D341Med (cell line): ENCODE results near the gene SLC9B2.
"Not testable (repeated sequence)": the region's sequence is repeated elsewhere in the genome, so short reads cannot be mapped to it uniquely, and the experiment has no call there.

Experiments
- DNase-seq: peaks from one replicate; pipeline ENCODE4 v3.0.0; 2012; ENCODE audit warnings: low spot score

The SLC9B2 gene

DNA sequence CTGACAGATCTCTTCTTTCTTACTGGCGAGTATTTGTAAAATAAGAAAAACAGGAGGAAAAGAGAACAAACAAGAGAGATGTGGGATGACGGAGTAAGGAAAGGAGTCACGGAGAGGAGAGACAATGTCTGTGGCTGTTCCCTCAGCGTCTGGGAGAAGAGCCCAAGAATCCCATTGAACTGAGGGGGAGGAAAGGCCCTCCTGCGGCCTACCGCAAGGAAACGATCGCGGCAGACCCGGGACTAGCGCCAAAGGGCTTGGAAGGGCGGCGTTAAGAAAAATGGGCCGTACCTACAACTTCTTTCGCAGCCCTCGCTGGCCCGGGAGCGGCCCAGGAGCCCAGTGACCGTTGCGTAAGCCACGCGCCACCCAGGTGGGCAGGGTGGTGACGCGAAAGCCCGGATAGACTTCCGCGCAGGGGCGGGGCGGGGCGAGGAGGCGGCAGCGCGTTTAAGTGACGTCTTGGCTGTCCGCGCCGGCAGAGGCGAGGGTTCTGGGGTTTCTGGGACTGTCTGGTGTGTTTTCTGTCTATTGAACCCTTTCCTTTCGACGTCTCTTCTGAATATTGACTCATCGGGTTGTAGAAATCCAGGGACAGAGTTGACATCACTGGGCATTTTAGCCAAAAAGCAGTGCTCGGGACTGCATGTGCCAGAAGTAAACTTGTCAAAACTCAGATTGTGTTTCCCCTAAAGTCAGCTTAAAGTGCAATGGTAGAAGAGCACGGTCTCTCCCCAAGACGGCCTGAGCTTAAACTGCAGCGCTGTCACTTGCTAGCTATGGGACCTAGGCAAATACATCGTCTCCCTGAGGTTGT, 57.0 kb downstream of the SLC9B2 start, which contains the start of gene SLC9B1:
TSS of gene SLC9B1 (minus strand) at position 398 of the 817 bp plus-strand sequence. CDS start 27,994 bp downstream, outside the sequence.
- peak; percentile 89 for DNase-seq

DNA sequence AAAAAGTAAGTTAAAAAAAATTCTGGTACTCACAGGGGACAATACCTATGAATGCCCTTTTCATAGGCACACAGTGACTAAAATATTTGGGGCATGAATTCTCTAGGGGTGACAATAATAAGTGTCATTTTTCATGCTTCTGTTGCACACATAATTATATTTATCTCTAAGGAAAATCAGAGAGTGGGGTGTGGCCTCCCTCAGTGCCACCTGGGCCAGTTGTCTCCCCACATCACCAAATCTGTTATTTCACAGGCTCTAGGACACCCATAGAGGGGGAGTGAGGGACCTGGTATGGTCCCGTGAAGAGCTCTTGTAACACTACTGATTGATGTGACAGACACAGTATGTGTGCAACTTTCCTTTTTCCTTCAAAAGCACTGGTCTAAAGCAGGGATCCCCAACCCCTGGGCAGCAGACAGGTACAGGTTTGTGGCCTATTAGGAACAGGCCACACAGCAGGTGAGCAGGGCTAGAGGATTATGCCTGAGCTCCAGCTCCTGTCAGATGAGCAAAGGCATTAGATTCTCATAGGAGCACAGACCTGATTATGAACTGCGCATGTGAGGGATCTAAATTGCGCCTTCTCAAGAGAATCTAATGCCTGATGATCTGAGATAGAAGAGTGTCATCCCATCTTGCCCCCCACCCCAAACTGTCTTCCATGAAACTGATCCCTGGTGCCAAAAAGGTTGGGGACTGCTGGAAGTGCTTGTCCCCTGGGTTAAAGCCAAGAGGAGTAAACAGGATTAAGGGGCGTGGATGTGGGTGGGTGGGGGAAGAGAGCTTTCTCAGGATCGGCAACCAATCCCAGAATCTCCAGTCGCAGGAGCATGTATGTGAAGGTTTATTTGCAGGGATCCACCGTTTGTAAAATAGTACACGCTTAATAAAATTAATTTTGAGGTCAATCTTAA, 57.9 kb downstream of the SLC9B2 start:
- peak; percentile 55 for DNase-seq

DNA sequence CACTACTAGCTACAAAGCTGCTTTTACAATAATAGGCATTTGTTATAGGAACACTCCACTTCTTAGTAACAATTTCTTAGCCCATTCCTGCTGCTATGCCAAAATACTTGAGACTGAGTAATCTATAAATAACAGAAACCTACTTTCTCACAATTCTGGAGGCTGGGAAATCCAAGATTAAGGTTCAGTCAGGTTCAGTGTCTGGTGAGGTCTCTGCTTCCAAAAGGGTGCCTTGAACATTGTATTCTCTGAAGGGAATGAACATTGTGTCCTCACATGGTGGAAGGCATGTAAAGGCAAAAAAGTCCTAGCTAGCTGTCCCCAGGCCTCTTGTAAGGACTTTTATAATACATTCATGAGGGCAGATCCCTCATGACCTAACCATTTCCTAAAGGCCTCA, 64.0 kb downstream of the SLC9B2 start:
- DNase-seq = no peak

DNA sequence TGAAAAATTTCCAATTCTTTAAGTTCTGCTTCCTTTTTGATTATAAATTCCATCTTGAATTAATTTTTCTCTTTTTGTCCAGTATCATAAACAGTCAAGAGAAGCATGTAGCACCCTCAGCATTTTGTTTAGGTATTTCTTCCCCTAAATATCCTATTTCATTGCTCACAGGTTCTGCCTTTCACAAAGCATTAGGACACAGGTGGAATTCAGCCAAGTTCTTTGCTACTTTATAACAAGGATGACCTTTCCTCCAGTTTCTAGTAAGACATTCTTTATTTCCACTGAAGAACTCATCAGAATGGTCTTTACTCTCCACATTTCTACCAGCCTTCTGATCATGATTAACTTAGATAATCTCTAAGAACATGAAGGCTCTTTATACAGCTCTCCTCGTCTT, 64.5 kb downstream of the SLC9B2 start:
- DNase-seq = no peak

DNA sequence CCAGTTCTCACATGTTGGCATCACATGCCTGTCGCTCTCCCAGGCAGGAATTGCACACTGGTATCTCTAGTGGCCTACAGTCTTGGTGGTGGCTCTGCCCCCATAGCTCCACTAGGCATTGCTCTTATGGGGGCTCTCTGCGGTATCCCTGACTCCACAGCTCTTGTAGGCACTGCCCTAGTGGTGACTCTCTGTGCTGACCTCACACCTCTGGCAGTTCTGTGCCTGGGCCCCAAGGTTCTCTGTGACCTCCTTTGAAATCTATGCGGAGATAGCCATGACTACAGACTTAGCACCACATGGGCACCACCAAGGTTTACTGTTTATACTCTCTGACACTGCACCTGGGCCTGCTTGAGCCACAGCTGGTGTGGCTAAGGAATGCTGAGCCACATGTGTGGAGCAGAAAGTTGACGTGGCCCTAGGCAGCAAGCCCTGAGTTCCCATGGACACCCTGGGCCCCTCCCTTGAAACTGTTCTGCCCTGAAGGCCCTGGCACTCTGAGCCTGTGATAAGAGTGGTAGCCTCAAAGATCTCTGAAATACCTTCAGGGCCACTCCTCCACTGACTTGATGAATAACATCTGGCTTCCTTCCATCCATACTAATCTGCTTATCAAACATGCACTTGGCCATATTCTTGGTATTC, 65.1 kb downstream of the SLC9B2 start:
- DNase-seq = no peak

DNA sequence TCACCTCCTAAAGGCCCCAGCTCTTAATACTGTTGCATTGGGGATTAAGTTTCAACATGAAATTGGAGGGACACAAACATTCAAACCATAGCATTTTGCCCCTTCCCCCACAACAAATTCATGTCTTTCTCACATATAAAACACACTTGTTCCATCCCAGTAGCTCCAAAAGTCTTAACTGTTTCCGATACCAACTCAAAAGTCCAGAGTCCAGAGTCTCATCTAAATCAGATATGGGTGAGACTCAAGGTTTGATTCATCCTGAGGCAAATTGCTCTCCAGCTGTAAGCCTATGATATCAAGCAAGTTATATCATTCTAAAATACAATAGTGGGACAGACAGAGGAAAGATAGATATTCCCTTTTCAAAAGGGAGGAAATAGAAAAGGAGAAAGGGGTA, 65.8 kb downstream of the SLC9B2 start:
- no peak for DNase-seq

DNA sequence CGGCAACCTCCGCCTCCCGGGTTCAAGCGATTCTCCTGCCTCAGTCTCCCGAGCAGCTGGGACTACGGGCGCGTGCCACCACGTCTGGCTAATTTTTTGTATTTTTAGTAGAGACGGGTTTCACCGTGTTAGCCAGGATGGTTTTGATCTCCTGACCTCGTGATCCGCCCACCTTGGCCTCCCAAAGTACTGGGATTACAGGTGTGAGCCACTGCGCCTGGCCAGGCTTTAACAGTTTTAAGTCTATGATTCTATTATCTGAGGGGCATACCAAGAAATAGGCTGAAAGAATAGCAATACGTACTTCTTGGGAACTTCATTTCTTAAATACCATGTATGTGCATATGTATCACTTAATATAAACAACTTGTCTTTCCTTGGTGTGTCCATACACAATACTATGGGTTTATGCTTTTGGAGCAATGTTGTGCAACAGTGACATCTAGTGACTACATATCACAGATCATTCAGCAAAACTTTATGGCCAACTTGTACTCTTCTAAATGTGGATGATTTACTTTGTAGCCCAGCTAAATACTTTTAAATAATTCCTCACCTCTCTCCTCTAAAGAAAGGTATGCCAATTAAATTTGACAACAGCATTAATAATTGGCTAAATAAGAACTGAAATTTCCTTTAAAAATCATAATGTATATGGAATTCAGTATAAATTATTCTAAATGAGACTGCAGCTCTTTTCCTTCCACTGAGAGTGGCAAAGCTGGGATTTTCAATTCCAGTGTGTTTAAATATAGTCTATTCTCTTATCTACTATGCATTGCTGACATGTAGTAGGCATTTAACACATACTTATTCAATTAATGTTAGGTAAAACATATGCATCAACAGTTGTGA, 67.5 kb downstream of the SLC9B2 start:
- DNase-seq = peak; percentile 41

DNA sequence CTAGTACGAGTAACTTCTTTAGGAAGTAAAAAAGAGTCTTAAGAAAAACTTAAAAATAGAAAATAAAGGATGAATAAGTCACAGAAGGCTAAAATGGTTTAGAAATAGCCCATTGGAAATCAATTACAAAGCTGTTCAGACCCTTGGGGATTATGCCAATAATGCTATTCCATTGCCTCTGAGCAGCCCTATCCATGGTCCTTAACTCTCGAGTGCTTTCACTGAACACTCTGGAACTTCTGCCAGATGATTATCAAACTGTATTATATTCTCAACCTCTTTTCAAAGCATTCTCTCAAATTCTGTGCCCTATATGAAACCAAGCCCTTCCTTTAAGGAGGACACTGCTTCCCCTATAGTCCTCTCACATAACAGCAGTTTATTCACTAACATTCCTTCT, 74.0 kb downstream of the SLC9B2 start:
- no peak for DNase-seq

DNA sequence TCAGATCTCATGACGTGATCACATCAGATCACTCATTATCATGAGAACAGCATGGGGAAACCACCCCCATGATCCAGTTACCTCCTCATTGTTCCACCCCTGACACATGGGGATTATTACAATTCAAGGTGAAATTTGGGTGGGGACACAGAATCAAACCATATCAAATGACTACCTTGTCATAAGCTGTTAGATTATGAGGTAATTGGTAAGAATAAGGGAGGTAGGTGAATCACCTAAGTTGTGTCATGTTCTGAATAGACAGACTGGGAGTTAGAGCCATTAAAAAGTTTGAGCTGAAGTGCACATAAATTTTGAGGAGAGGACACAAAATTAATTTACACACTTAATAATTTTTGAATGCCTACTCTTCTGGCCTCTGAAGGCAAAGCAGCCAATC, 81.8 kb downstream of the SLC9B2 start:
- no peak for DNase-seq

DNA sequence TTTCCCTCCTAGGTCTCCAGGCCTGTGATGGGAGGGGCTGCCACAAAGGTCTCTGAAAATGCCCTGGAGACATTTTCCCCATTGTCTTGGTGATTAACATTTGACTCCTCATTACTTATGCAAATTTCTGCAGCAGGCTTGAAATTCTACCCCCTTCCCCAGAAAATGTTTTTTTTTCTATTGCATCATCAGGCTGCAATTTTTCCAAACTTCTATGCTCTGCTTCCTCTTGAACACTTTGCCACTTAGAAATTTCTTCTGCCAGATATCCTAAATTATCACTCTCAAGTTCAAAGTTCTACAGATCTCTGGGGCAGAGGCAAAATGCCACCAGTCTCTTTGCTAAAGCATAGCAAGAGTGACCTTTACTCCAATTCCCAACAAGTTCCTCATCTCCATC, 82.6 kb downstream of the SLC9B2 start:
- DNase-seq = not testable (repeated sequence)

DNA sequence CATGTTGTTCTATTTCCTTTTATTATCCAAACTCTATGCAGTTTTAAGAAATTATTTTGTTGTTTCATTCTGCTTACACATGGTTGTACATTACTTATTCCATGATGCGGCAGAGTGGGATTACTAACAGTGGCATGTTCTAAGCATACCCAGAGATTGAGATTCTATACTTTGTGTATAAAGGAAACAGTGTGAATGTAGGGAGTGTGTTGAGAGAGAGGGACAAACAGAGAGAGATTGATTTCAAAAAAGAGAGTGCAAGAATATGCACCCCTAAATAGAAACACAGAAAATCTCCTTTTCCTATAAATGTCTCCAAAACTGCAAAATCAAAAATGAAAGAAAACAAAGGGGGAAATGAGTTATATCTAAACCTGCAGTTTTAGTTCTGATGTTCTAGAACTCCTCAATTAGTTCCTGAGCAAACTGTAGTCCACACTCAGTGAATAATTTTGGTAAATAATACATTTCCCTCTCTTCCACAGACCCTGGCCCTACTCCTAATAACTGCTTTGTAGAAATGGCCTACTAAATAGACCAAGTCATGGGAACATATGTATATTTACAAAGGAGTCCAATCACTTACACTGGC, 88.0 kb downstream of the SLC9B2 start:
- no peak for DNase-seq

DNA sequence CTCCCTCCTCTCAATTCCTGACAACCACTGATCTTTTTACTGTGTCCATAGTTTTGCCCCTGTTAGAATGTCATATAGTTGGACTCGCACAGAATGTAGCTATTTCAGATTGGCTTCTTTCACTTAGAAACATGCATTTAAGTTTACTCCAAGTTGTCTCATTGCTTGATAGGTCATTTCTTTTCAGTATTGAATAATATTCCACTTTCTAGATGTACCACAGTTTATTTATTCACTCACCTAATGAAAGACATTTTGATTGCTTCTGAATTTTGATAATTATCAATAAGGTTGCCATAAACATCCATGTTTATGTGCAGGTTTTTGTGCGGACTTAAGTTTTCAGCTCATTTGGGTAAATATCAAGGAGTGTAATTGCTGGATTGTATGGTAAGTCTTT, 95.6 kb downstream of the SLC9B2 start:
- DNase-seq = no peak
